IMR-90 (cell line): ENCODE data around the gene CD44. TPM values are rescaled to one million over a fixed set of nuclear protein-coding genes. Genes with fewer than 3 reads are reported as not detected.

Experiments
- ATAC-seq: fragments of 200-7000 bp; cut with Tn5 transposase; 2 replicates; pipeline ENCODE4 v1.9.1; 2020; ENCODE audit warnings: low read depth, mild to moderate bottlenecking, moderate library complexity
- BruUV-seq: library from RNA; stranded (reverse); fragments of 400-500 nt; replicated peaks from 2 replicates; lab custom pipeline; 2021; lab: Mats Ljungman, UMichigan
- CTCF ChIA-PET: fragments of 300-600 bp; formaldehyde crosslinking; extraction: SDS; loops from one replicate; lab custom pipeline; 2021; ENCODE audit warnings: antibody characterized with exemption; lab: Yijun Ruan, JAX
- POLR2A ChIA-PET: fragments of 300-600 bp; sonication (Branson Sonifier 250); formaldehyde crosslinking; loops from one replicate; lab custom pipeline; 2022; ENCODE audit warnings: antibody characterized with exemption; ENCODE audit not compliant: unreplicated experiment; lab: Charles Lee
- DNase-seq: peaks from one replicate; pipeline ENCODE4 v3.0.0; 2013
- H2AFZ ChIP-seq: replicated peaks from 2 replicates; pipeline ENCODE3; 2013; ENCODE audit warnings: low read length, mild to moderate bottlenecking; ENCODE audit not compliant: poor library complexity
- H2AK5ac ChIP-seq: 2 replicates; pipeline ENCODE4 v1.6.1; 2013; ENCODE audit warnings: low read depth, low read length, inconsistent platforms
- H2AK9ac ChIP-seq: replicated peaks from 2 replicates; pipeline ENCODE3; 2013; ENCODE audit warnings: mild to moderate bottlenecking, low read depth, low read length, moderate library complexity; ENCODE audit not compliant: poor library complexity
- H2BK120ac ChIP-seq: 2 replicates; pipeline ENCODE4 v1.6.1; 2013; ENCODE audit warnings: low read depth, low read length, inconsistent platforms
- H2BK15ac ChIP-seq: 3 replicates; pipeline ENCODE4 v1.6.1; 2013; ENCODE audit warnings: low read depth, low read length, inconsistent platforms
- H2BK20ac ChIP-seq: 2 replicates; pipeline ENCODE4 v1.6.1; 2013; ENCODE audit warnings: low read depth, mild to moderate bottlenecking, inconsistent platforms, low read length, moderate library complexity
- H2BK5ac ChIP-seq: 2 replicates; pipeline ENCODE4 v1.6.1; 2013; ENCODE audit warnings: mild to moderate bottlenecking, low read depth, low read length, inconsistent platforms; ENCODE audit not compliant: poor library complexity, severe bottlenecking
- H3K14ac ChIP-seq: replicated peaks from 2 replicates; pipeline ENCODE4 v1.6.1; 2013; ENCODE audit warnings: low read depth, low read length, inconsistent platforms
- H3K18ac ChIP-seq: 2 replicates; pipeline ENCODE4 v1.6.1; 2013; ENCODE audit warnings: low read depth, low read length, control low read depth
- H3K23ac ChIP-seq: 2 replicates; pipeline ENCODE4 v1.6.1; 2013; ENCODE audit warnings: low read depth, low read length, inconsistent platforms
- H3K27ac ChIP-seq: 2 replicates; pipeline ENCODE4 v1.5.1; 2013; ENCODE audit warnings: mild to moderate bottlenecking, control low read depth, low read length; ENCODE audit not compliant: insufficient read depth
- H3K27me3 ChIP-seq: 2 replicates; pipeline ENCODE4 v1.6.1; 2013; ENCODE audit warnings: low read length; ENCODE audit not compliant: control insufficient read depth, insufficient read depth
- H3K36me3 ChIP-seq: 2 replicates; pipeline ENCODE4 v1.6.1; 2013; ENCODE audit warnings: low read length, mixed read lengths; ENCODE audit not compliant: control insufficient read depth, insufficient read depth
- H3K4ac ChIP-seq: 2 replicates; pipeline ENCODE4 v1.6.1; 2013; ENCODE audit warnings: low read depth, low read length, inconsistent platforms
- H3K4me1 ChIP-seq: 2 replicates; pipeline ENCODE4 v1.6.1; 2013; ENCODE audit warnings: low read length, mixed read lengths; ENCODE audit not compliant: control insufficient read depth, insufficient read depth
- H3K4me2 ChIP-seq: 2 replicates; pipeline ENCODE4 v1.6.1; 2013; ENCODE audit warnings: low read depth, mild to moderate bottlenecking, control low read depth, low read length, moderate library complexity
- H3K4me3 ChIP-seq: 2 replicates; pipeline ENCODE4 v1.5.1; 2013; ENCODE audit warnings: low read depth, mild to moderate bottlenecking, control low read depth, low read length, moderate library complexity; ENCODE audit not compliant: insufficient read depth
- H3K56ac ChIP-seq: 2 replicates; pipeline ENCODE4 v1.6.1; 2013; ENCODE audit warnings: low read length, inconsistent platforms; ENCODE audit not compliant: insufficient read depth; ENCODE audit errors: extremely low read depth
- H3K79me1 ChIP-seq, 2 experiments: 2 replicates each; pipeline ENCODE4 v1.6.1; 2013; ENCODE audit warnings: low read length in 2 of 2, inconsistent platforms in 1 of 2, low read depth in 1 of 2
- H3K9ac ChIP-seq: 2 replicates; pipeline ENCODE4 v1.6.1; 2013; ENCODE audit warnings: low read depth, low read length, control low read depth
- H3K9me1 ChIP-seq: 2 replicates; pipeline ENCODE4 v1.6.1; 2013; ENCODE audit warnings: low read length, inconsistent platforms; ENCODE audit not compliant: insufficient read depth
- H3K9me3 ChIP-seq: 2 replicates; pipeline ENCODE4 v1.6.1; 2013; ENCODE audit warnings: low read length; ENCODE audit not compliant: control insufficient read depth, insufficient read depth
- H4K20me1 ChIP-seq: 2 replicates; pipeline ENCODE4 v1.6.1; 2013; ENCODE audit warnings: low read length, inconsistent platforms; ENCODE audit not compliant: insufficient read depth
- H4K5ac ChIP-seq: 2 replicates; pipeline ENCODE4 v1.6.1; 2013; ENCODE audit warnings: mild to moderate bottlenecking, low read depth, low read length, control low read depth
- H4K8ac ChIP-seq, 2 experiments: 2 replicates each; pipeline ENCODE4 v1.6.1; 2013; ENCODE audit warnings: low read depth in 2 of 2, low read length in 2 of 2, control low read depth in 1 of 2, inconsistent platforms in 1 of 2
- H4K91ac ChIP-seq: 2 replicates; pipeline ENCODE4 v1.6.1; 2013; ENCODE audit warnings: low read depth, low read length, inconsistent platforms; ENCODE audit not compliant: insufficient read depth
- FOS ChIP-seq: fragments of 150-350 bp; IDR thresholded peaks from 2 replicates; pipeline ENCODE4 v1.6.1; 2016; ENCODE audit warnings: low read depth, low read length
- RAD21 ChIP-seq: IDR thresholded peaks from 2 replicates; pipeline ENCODE4 v1.6.1; 2012; ENCODE audit warnings: low read length, improper control_type of control experiment
- WGBS, 2 experiments: methylation state at CpG; one replicate each; pipeline versions ENCODE4 v1.1.5 to v1.1.7; 2013; ENCODE audit warnings: missing lambda C conversion rate in 2 of 2; ENCODE audit not compliant: insufficient read length in 1 of 2; ENCODE audit errors: extremely low coverage in 2 of 2; 5-methylcytosine and 5-hydroxymethylcytosine counted together
- dilution Hi-C: fragments of 300-500 bp; cut with HindIII; formaldehyde crosslinking; loops from one replicate; pipeline ENCODE4 v1.14.3; 2018; ENCODE audit warnings: low sequenced_read_pairs; ENCODE audit not compliant: unreplicated experiment
- in situ Hi-C: fragments of 300-500 bp; cut with MboI; formaldehyde crosslinking; loops from 3 replicates; pipeline ENCODE4 v1.14.3; 2019; ENCODE audit warnings: low sequenced_read_pairs, inconsistent platforms, mixed read lengths
- intact Hi-C: fragments of 100-400 bp; cut with micrococcal nuclease; formaldehyde crosslinking; loops from 2 replicates; pipeline ENCODE4 v1.10.0; 2022
- polyA plus RNA-seq, 3 experiments: library from polyadenylated mRNA; depleted of rRNA; stranded (reverse); fragments of >200 nt; gene quantifications; 2 replicates each; pipeline ENCODE4 v1.2.3, GENCODE V29; 2012; ENCODE audit warnings: low replicate concordance in 1 of 3
- total RNA-seq: library from RNA; depleted of rRNA; stranded (reverse); fragments of >200 nt; gene quantifications from 2 replicates; pipeline ENCODE4 v1.2.3, GENCODE V29; 2012

Gene CD44
- total and polyA plus RNA-seq, 2 of the 4 experiments (the other 2 are of a cell fraction): 357 to 947 TPM

DNA sequence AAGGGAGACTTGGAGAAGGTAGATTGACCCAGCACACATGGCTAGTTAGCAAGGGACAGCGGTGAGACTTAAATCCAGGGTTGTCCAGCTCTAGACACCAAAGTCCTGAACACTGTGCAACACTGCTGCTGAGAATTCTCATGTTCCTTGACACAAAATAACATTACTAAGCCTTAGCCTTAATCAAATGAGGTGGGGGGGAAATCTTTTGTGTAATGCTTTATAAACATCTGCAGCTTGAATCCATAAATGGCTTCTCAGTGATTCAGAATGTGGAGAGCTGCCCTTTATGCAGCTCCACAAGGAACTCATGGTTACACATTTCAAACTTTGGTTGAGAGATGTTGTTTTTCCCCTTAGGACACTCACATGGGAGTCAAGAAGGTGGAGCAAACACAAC, 80.0 kb downstream of the CD44 start:
- no CpG with 5 or more reads among the region's 1 CpG for WGBS, 2 experiments
- H4K20me1 ChIP-seq: peaks cover 3% of the 10 kb centered on the region; the same call in 1 of the 2 replicates
- peaks cover 48% of the 10 kb centered on the region for H3K4me1 ChIP-seq
- intact Hi-C loops (loop anchor here (2.0 to 5.0 kb wide), 2 partner anchors 77 to 174 kb away; no protein-coding TSS in a partner anchor), dilution Hi-C loops (no loop called here), in situ Hi-C loops (no loop called here)
- peak overlapping the region; percentile 53 for H4K5ac ChIP-seq
- H3K9me3 ChIP-seq: no peaks in the 10 kb centered on the region
- H3K23ac ChIP-seq: peak overlapping the region; percentile 2; the same call in 1 of the 2 replicates
- H4K91ac ChIP-seq: peak overlapping the region; percentile 58
- H3K36me3 ChIP-seq: peaks cover 70% of the 10 kb centered on the region
- DNase-seq: peak; percentile 87
- H3K4ac ChIP-seq: peak overlapping the region; percentile 51
- ChIA-PET CTCF (interaction anchor here (0.6 kb wide), 1 partner anchor 85 kb away, joined by 3 read pairs; no protein-coding TSS in a partner anchor), POLR2A (no interaction called here)
- H3K14ac ChIP-seq: 0 out of 2 replicates have a peak overlapping the region, but pooled peaks have one; percentile 14
- TF ChIP-seq FOS (0 out of 2 replicates have a peak, but pooled peaks have one; percentile 12), RAD21 (no peak)
- H2BK5ac ChIP-seq: peak overlapping the region; percentile 63
- H3K27ac ChIP-seq: peak overlapping the region; percentile 80
- H3K9me1 ChIP-seq: peaks cover 16% of the 10 kb centered on the region
- H3K9ac ChIP-seq: no peak overlapping the region
- H4K8ac ChIP-seq: peak overlapping the region; percentile 19 to 67
- H2AK9ac ChIP-seq: no peak overlapping the region
- BruUV-seq: no TSS peak
- H2AFZ ChIP-seq: no peak overlapping the region
- H3K18ac ChIP-seq: peak overlapping the region; percentile 79
- peak; percentile 25 for ATAC-seq
- peak overlapping the region; percentile 27; the same call in 1 of the 2 replicates for H2AK5ac ChIP-seq
- H3K4me3 ChIP-seq: no peak overlapping the region
- no peak overlapping the region for H3K56ac ChIP-seq
- peak overlapping the region; percentile 48; the same call in 1 of the 2 replicates for H2BK20ac ChIP-seq
- H3K27me3 ChIP-seq: no peaks in the 10 kb centered on the region
- peak overlapping the region; percentile 51; the same call in 1 of the 2 replicates for H2BK120ac ChIP-seq
- peaks cover 39 to 81% of the 10 kb centered on the region in 2 experiments for H3K79me1 ChIP-seq
- H2BK15ac ChIP-seq: peak overlapping the region; percentile 31; the same call in 1 of the 3 replicates
- peak overlapping the region; percentile 11; the same call in 1 of the 2 replicates for H3K4me2 ChIP-seq
